Kidney glomerular epithelial cell (primary cell): ENCODE data around the gene ZNF266.
A peak's percentile ranks its signal among the peaks of the same experiment; 100 is the strongest.

Source experiments
- DNase-seq: peaks from one replicate; lab custom pipeline; 2025; lab: John Stamatoyannopoulos, UW

The ZNF266 gene

GRCh38 chr19:9435279-9436268 is at the start of gene ZNF266:
TSS of gene ZNF266 (minus strand) at chr19:9435573. CDS start at chr19:9420089, 15,484 bp downstream.
- DNase-seq = peak; percentile 85

GRCh38 chr19:9485140-9485539 is 49.8 kb upstream of the ZNF266 start:
- DNase-seq = no peak

- no peak for DNase-seq
Measured at GRCh38 chr19:9474975-9475374, 39.6 kb upstream of the ZNF266 start.

GRCh38 chr19:9467161-9467560 is 31.8 kb upstream of the ZNF266 start:
- no peak for DNase-seq

- DNase-seq = no peak
Measured at GRCh38 chr19:9461938-9462337, 26.6 kb upstream of the ZNF266 start.

GRCh38 chr19:9456018-9456689 is 20.8 kb upstream of the ZNF266 start:
- DNase-seq = no peak

GRCh38 chr19:9453953-9454352 is 18.6 kb upstream of the ZNF266 start:
- DNase-seq = no peak

- DNase-seq = no peak
Measured at GRCh38 chr19:9445037-9445436, 9.7 kb upstream of the ZNF266 start.

- no peak for DNase-seq
Measured at GRCh38 chr19:9436358-9436757, 985 bp upstream of the ZNF266 start.

GRCh38 chr19:9431475-9431874 is 3.9 kb downstream of the ZNF266 start:
- DNase-seq = no peak

GRCh38 chr19:9430444-9430843 is 4.9 kb downstream of the ZNF266 start:
- no peak for DNase-seq

GRCh38 chr19:9427941-9428340 is 7.4 kb downstream of the ZNF266 start:
- no peak for DNase-seq

GRCh38 chr19:9413240-9413954 is 22.0 kb downstream of the ZNF266 start:
- DNase-seq = no peak

GRCh38 chr19:9407827-9408226 is 27.5 kb downstream of the ZNF266 start:
- no peak for DNase-seq

- peak; percentile 27 for DNase-seq
Measured at GRCh38 chr19:9406798-9407352, 28.5 kb downstream of the ZNF266 start.

- DNase-seq = no peak
Measured at GRCh38 chr19:9381361-9381785, 54.0 kb downstream of the ZNF266 start.

GRCh38 chr19:9370738-9371619 is 64.4 kb downstream of the ZNF266 start:
- DNase-seq = no peak

- no peak for DNase-seq
Measured at GRCh38 chr19:9362905-9363304, 72.5 kb downstream of the ZNF266 start, which contains the start of gene ZNF177. TSS of gene ZNF177 (plus strand) at chr19:9363013. CDS start at chr19:9378312, 15,299 bp downstream.
